H1 (cell line): ENCODE measurements around the gene BUB1B. TPM values are rescaled to one million over a fixed set of nuclear protein-coding genes. Genes with fewer than 3 reads are reported as not detected.

Experiments used
- CTCF ChIA-PET: fragments of 300-600 bp; sonication (Branson Sonifier 250); formaldehyde crosslinking; loops from one replicate; lab custom pipeline; 2021; ENCODE audit not compliant: partially characterized antibody; lab: Charles Lee
- POLR2A ChIA-PET: fragments of 300-600 bp; sonication (Branson Sonifier 250); formaldehyde crosslinking; loops from one replicate; lab custom pipeline; 2021; ENCODE audit warnings: inconsistent platforms; ENCODE audit not compliant: partially characterized antibody; lab: Charles Lee
- DNase-seq, 2 experiments: peaks; one replicate each; pipeline versions ENCODE4 v3.0.0 to v3.0.0-alpha.2; 2010 to 2022; ENCODE audit warnings: low spot score in 2 of 2, low read depth in 1 of 2, mixed read lengths in 1 of 2
- FAIRE-seq: peaks from 2 replicates; lab custom pipeline; 2011; peaks lifted over from hg19 to GRCh38; lab: Jason Lieb, UNC
- H2AFZ ChIP-seq: 2 replicates; pipeline ENCODE4 v1.8.1; 2012; ENCODE audit warnings: low read length, inconsistent platforms
- H2AK5ac ChIP-seq: 2 replicates; pipeline ENCODE4 v1.6.1; 2013; ENCODE audit warnings: low read depth, low read length
- H2BK120ac ChIP-seq: replicated peaks from 2 replicates; pipeline ENCODE3; 2013; ENCODE audit warnings: low read depth, low read length, inconsistent platforms
- H2BK12ac ChIP-seq: 2 replicates; pipeline ENCODE4 v1.6.1; 2013; ENCODE audit warnings: low read depth, low read length
- H2BK15ac ChIP-seq: 2 replicates; pipeline ENCODE4 v1.6.1; 2013; ENCODE audit warnings: low read length
- H2BK20ac ChIP-seq: 2 replicates; pipeline ENCODE4 v1.6.1; 2013; ENCODE audit warnings: low read length
- H2BK5ac ChIP-seq: 2 replicates; pipeline ENCODE4 v1.6.1; 2013; ENCODE audit warnings: low read depth, low read length
- H3K14ac ChIP-seq: 2 replicates; pipeline ENCODE4 v1.6.1; 2013; ENCODE audit warnings: inconsistent platforms; ENCODE audit not compliant: insufficient read length
- H3K18ac ChIP-seq: 2 replicates; pipeline ENCODE4 v1.6.1; 2013; ENCODE audit warnings: low read length; ENCODE audit errors: extremely low read depth
- H3K23ac ChIP-seq: 2 replicates; pipeline ENCODE4 v1.6.1; 2013; ENCODE audit warnings: inconsistent platforms; ENCODE audit not compliant: insufficient read length
- H3K23me2 ChIP-seq: 2 replicates; pipeline ENCODE4 v1.6.1; 2013; ENCODE audit warnings: low read depth, low read length
- H3K27ac ChIP-seq: 2 replicates; pipeline ENCODE4 v1.6.1; 2011; ENCODE audit warnings: low read depth, low read length, inconsistent platforms
- H3K27me3 ChIP-seq, 4 experiments: replicated peaks in 1 of 4; 1 replicate in 1 of 4; 2 replicates in 3 of 4; pipeline versions ENCODE4 v1.6.1 to v1.8.1; 2011 to 2013; ENCODE audit warnings: low read length in 3 of 4, mild to moderate bottlenecking in 3 of 4, inconsistent platforms in 2 of 4, mixed read lengths in 2 of 4, moderate library complexity in 1 of 4; ENCODE audit not compliant: control insufficient read depth in 3 of 4, insufficient read depth in 3 of 4; ENCODE audit errors: extremely low read depth in 1 of 4
- H3K36me3 ChIP-seq, 4 experiments: 2 replicates each; pipeline versions ENCODE4 v1.6.1 to v1.8.1; 2011 to 2013; ENCODE audit warnings: mild to moderate bottlenecking in 4 of 4, low read length in 3 of 4, moderate library complexity in 2 of 4, control low read depth in 1 of 4, inconsistent platforms in 1 of 4; ENCODE audit not compliant: insufficient read depth in 4 of 4, control insufficient read depth in 2 of 4
- H3K4ac ChIP-seq: replicated peaks from 2 replicates; pipeline ENCODE3; 2013; ENCODE audit warnings: low read length, low read depth, mixed read lengths, inconsistent platforms; ENCODE audit not compliant: insufficient read length
- H3K4me1 ChIP-seq, 4 experiments: replicated peaks in 1 of 4; 1 replicate in 1 of 4; 2 replicates in 3 of 4; pipeline versions ENCODE4 v1.6.1 to v1.8.1; 2011 to 2013; ENCODE audit warnings: low read length in 3 of 4, inconsistent platforms in 2 of 4, mixed read lengths in 1 of 4; ENCODE audit not compliant: insufficient read depth in 4 of 4, control insufficient read depth in 3 of 4
- H3K4me2 ChIP-seq, 2 experiments: 2 replicates each; pipeline versions ENCODE4 v1.6.1 to v1.8.1; 2011 to 2013; ENCODE audit warnings: low read depth in 2 of 2, low read length in 2 of 2, control low read depth in 1 of 2, inconsistent platforms in 1 of 2, mild to moderate bottlenecking in 1 of 2; ENCODE audit not compliant: insufficient read depth in 1 of 2
- H3K4me3 ChIP-seq, 4 experiments: fragments of 200-600, 300-600 bp in 1 of 4; sonication (generic), shearing (Covaris generic), sonication (Bioruptor Twin) in 1 of 4; 2 replicates each; pipeline versions ENCODE4 v1.5.1 to v1.8.1; 2011 to 2016; ENCODE audit warnings: low read length in 4 of 4, low read depth in 3 of 4, control low read depth in 2 of 4, inconsistent platforms in 2 of 4, mild to moderate bottlenecking in 2 of 4, mixed read lengths in 1 of 4, moderate library complexity in 1 of 4; ENCODE audit not compliant: insufficient read depth in 2 of 4; ENCODE audit errors: extremely low read depth in 1 of 4
- H3K56ac ChIP-seq: replicated peaks from 2 replicates; pipeline ENCODE3; 2013; ENCODE audit warnings: low read depth, mild to moderate bottlenecking, mixed read lengths, low read length, inconsistent platforms; ENCODE audit not compliant: insufficient read length
- H3K79me1 ChIP-seq: 2 replicates; pipeline ENCODE4 v1.6.1; 2013; ENCODE audit warnings: low read depth, low read length, control low read depth
- H3K79me2 ChIP-seq, 2 experiments: 2 replicates each; pipeline versions ENCODE4 v1.6.1 to v1.8.1; 2012 to 2013; ENCODE audit warnings: low read length in 2 of 2, mild to moderate bottlenecking in 2 of 2, inconsistent platforms in 1 of 2; ENCODE audit not compliant: insufficient read depth in 2 of 2, control insufficient read depth in 1 of 2
- H3K9ac ChIP-seq, 4 experiments: replicated peaks in 1 of 4; 1 replicate in 1 of 4; 2 replicates in 3 of 4; pipeline versions ENCODE4 v1.6.1 to v1.8.1; 2011 to 2013; ENCODE audit warnings: low read depth in 3 of 4, low read length in 3 of 4, control low read depth in 2 of 4, mild to moderate bottlenecking in 2 of 4, moderate library complexity in 2 of 4, inconsistent platforms in 1 of 4; ENCODE audit errors: extremely low read depth in 1 of 4
- H3K9me3 ChIP-seq, 2 experiments: 2 replicates each; pipeline versions ENCODE4 v1.6.1 to v1.8.1; 2012 to 2013; ENCODE audit warnings: mild to moderate bottlenecking in 2 of 2, moderate library complexity in 2 of 2, control low read depth in 1 of 2, inconsistent platforms in 1 of 2, low read depth in 1 of 2, low read length in 1 of 2, mixed read lengths in 1 of 2; ENCODE audit not compliant: insufficient read depth in 2 of 2
- H4K20me1 ChIP-seq, 2 experiments: replicated peaks in 1 of 2; 2 replicates each; pipeline versions ENCODE3 to v1.8.1; 2011 to 2013; ENCODE audit warnings: inconsistent platforms in 2 of 2, low read length in 2 of 2, mild to moderate bottlenecking in 1 of 2; ENCODE audit not compliant: insufficient read depth in 2 of 2, control insufficient read depth in 1 of 2
- H4K5ac ChIP-seq: 2 replicates; pipeline ENCODE4 v1.6.1; 2013; ENCODE audit warnings: low read length, low read depth, mixed read lengths, inconsistent platforms; ENCODE audit not compliant: insufficient read length
- H4K8ac ChIP-seq: 2 replicates; pipeline ENCODE4 v1.8.0; 2013; ENCODE audit warnings: mild to moderate bottlenecking, moderate library complexity, low read length, inconsistent platforms; ENCODE audit not compliant: insufficient read depth; ENCODE audit errors: extremely low read depth
- H4K91ac ChIP-seq: replicated peaks from 2 replicates; pipeline ENCODE3; 2013; ENCODE audit warnings: low read length, mixed read lengths, inconsistent platforms; ENCODE audit not compliant: insufficient read length
- BACH1 ChIP-seq: IDR thresholded peaks from 2 replicates; pipeline ENCODE4 v1.6.1; 2012; ENCODE audit warnings: low read length, improper control_type of control experiment
- BCL11A ChIP-seq, 2 experiments: IDR thresholded peaks; one replicate each; pipeline ENCODE4 v1.6.1; 2011; ENCODE audit warnings: low read depth in 2 of 2, low read length in 2 of 2, mild to moderate bottlenecking in 2 of 2
- EZH2 ChIP-seq: fragments of 200-600 bp; sonication (generic); IDR thresholded peaks from 2 replicates; pipeline ENCODE4 v1.7.1; 2012; ENCODE audit warnings: low read depth, mild to moderate bottlenecking, moderate library complexity, low read length, inconsistent platforms; ENCODE audit not compliant: severe bottlenecking
- MAX ChIP-seq: IDR thresholded peaks from 2 replicates; pipeline ENCODE4 v1.6.1; 2012; ENCODE audit warnings: inconsistent platforms
- SP1 ChIP-seq: IDR thresholded peaks from 2 replicates; pipeline ENCODE4 v1.6.1; 2011; ENCODE audit warnings: low read depth, low read length
- TBP ChIP-seq: IDR thresholded peaks from 2 replicates; pipeline ENCODE4 v1.6.1; 2011; ENCODE audit warnings: low read depth, low read length, improper control_type of control experiment
- YY1 ChIP-seq: IDR thresholded peaks from 2 replicates; pipeline ENCODE4 v1.6.1; 2011; ENCODE audit warnings: low read depth, mild to moderate bottlenecking, low read length
- ZNF274 ChIP-seq: IDR thresholded peaks from 2 replicates; pipeline ENCODE4 v1.7.0; 2012; ENCODE audit warnings: low read length, borderline replicate concordance; ENCODE audit errors: extremely low read depth
- WGBS, 2 experiments: shearing (Covaris generic) in 1 of 2; methylation state at CpG; one replicate each; pipeline versions ENCODE4 v1.1.6 to v1.1.7; 2013 to 2015; ENCODE audit warnings: low lambda C conversion rate in 2 of 2, mixed read lengths in 2 of 2, inconsistent platforms in 1 of 2, low coverage in 1 of 2, missing lambda C conversion rate in 1 of 2; ENCODE audit not compliant: insufficient replicate concordance in 2 of 2, insufficient coverage in 1 of 2, insufficient read length in 1 of 2; ENCODE audit errors: extremely low coverage in 1 of 2, missing lambda C conversion rate in 1 of 2; 5-methylcytosine and 5-hydroxymethylcytosine counted together
- polyA plus RNA-seq, 7 experiments: library from polyadenylated mRNA; depleted of rRNA in 3 of 7; stranded (reverse) in 5 of 7; unstranded in 2 of 7; fragments of >200 nt in 5 of 7; fragments of 200-250 nt in 2 of 7; gene quantifications; 1 replicate in 5 of 7; 2 replicates in 1 of 7; 4 replicates in 1 of 7; pipeline versions ENCODE4 v1.2.1 to v1.2.3, GENCODE V29; 2011 to 2013; ENCODE audit warnings: missing spikeins in 2 of 7, mixed read lengths in 2 of 7
- total RNA-seq: library from RNA; stranded (reverse); fragmentation: NEBNext Ultra II Directional; extraction: Animal tissue kit (Norgen Biotek cat#: 25700); gene quantifications from 2 replicates; pipeline ENCODE4 v1.2.1, GENCODE V29; 2021

The BUB1B gene
- total and polyA plus RNA-seq, 2 of the 8 experiments (the other 6 are each of a cell fraction or from before 2014, with no cell fraction given) = 48.9 to 144 TPM

- H3K9ac ChIP-seq = no peak overlapping the region
- POLR2A ChIA-PET = interaction anchor here (1.1 to 3.0 kb wide), 2 partner anchors 40 to 50 kb away, joined by 3 to 11 read pairs; no protein-coding TSS in a partner anchor
These were observed 106.0 kb downstream of the BUB1B start for GRCh38 chr15:40266828-40267304.

More at GRCh38 chr15:40266828-40267304, 106.0 kb downstream of the BUB1B start:
- DNase-seq (no peak), FAIRE-seq (no peak)
- Histone ChIP-seq H3K4me1 (peaks cover 0 to 4% (median under 1%) of the 10 kb centered on the region in 4 experiments; a peak in 4 of 7 replicates), H3K27ac (no peak overlapping the region), H4K8ac (no peak overlapping the region), H3K79me1 (no peaks in the 10 kb centered on the region), H2BK5ac (no peak overlapping the region), H3K36me3 (peaks cover 0 to 6% (median 0%) of the 10 kb centered on the region in 4 experiments; a peak in 2 of 8 replicates), H4K5ac (no peak overlapping the region), H4K20me1 (no peaks in the 10 kb centered on the region), H3K23me2 (no peaks in the 10 kb centered on the region), H3K9me3 (no peaks in the 10 kb centered on the region), H3K56ac (no peak overlapping the region), H2BK120ac (no peak overlapping the region), H3K4me2 (no peak overlapping the region), H4K91ac (no peak overlapping the region), H3K27me3 (no peaks in the 10 kb centered on the region), H3K14ac (no peak overlapping the region), H3K4me3 (no peak overlapping the region), H2AK5ac (no peak overlapping the region), H3K4ac (no peak overlapping the region), H2BK20ac (no peak overlapping the region), H3K79me2 (no peaks in the 10 kb centered on the region), H2AFZ (no peak overlapping the region), H2BK12ac (no peak overlapping the region), H3K18ac (no peak overlapping the region), H2BK15ac (no peak overlapping the region), H3K23ac (no peak overlapping the region)
- 85% methylated on average over 7 of the region's 7 CpGs; no CpG with 5 or more reads in 1 of the 2 experiments for WGBS, 2 experiments
- CTCF ChIA-PET = interaction anchor here (0.6 to 46.3 kb wide), 9 partner anchors 0 to 214 kb away, joined by 3 to 1340 read pairs (median 13); partner anchors contain the start of genes BMF, INAFM2, PAK6 and PLCB2
- TF ChIP-seq EZH2 = no peak
- no peak for TF ChIP-seq ZNF274
- TF ChIP-seq TBP = no peak
- no peak for TF ChIP-seq BACH1
- no peak for TF ChIP-seq YY1
- TF ChIP-seq MAX = no peak
- no peak for TF ChIP-seq BCL11A (IDR thresholded peaks at IDR 0.05; ENCODE audit: low read depth in 2 of 2, low read length in 2 of 2)
- no peak for TF ChIP-seq SP1
